HUES64 (cell line): ENCODE measurements around the gene USP15.

ENCODE experiments used
- H3K27ac ChIP-seq: 2 replicates; pipeline ENCODE4 v1.7.0; 2013; ENCODE audit warnings: low read depth, low read length, inconsistent platforms
- H3K27me3 ChIP-seq: 2 replicates; pipeline ENCODE4 v1.6.1; 2013; ENCODE audit warnings: mild to moderate bottlenecking, low read length; ENCODE audit not compliant: insufficient read depth
- H3K36me3 ChIP-seq: 2 replicates; pipeline ENCODE4 v1.6.1; 2013; ENCODE audit warnings: mild to moderate bottlenecking, low read length; ENCODE audit not compliant: insufficient read depth
- H3K4me1 ChIP-seq: 2 replicates; pipeline ENCODE4 v1.6.1; 2013; ENCODE audit warnings: mild to moderate bottlenecking, low read length, moderate library complexity; ENCODE audit not compliant: insufficient read depth
- H3K4me3 ChIP-seq: 2 replicates; pipeline ENCODE4 v1.5.1; 2013; ENCODE audit warnings: mild to moderate bottlenecking, low read length, moderate library complexity
- H3K9ac ChIP-seq: 2 replicates; pipeline ENCODE4 v1.6.1; 2013; ENCODE audit warnings: mild to moderate bottlenecking, low read depth, low read length
- H3K9me3 ChIP-seq: 2 replicates; pipeline ENCODE4 v1.6.1; 2013; ENCODE audit warnings: low read depth, low read length; ENCODE audit not compliant: insufficient read depth
- WGBS: fragments of 150-250, 120-280 bp; methylation state at CpG from one replicate; pipeline ENCODE4 v1.1.7; 2013; ENCODE audit warnings: missing lambda C conversion rate; 5-methylcytosine and 5-hydroxymethylcytosine counted together

Gene USP15

GRCh38 chr12:62269464-62270228 lies 9.4 kb downstream of the USP15 start:
- Histone ChIP-seq H3K9me3 (no peaks in the 10 kb centered on the region), H3K4me3 (no peak overlapping the region), H3K27me3 (no peaks in the 10 kb centered on the region), H3K36me3 (no peaks in the 10 kb centered on the region), H3K4me1 (no peaks in the 10 kb centered on the region), H3K27ac (no peak overlapping the region), H3K9ac (no peak overlapping the region)
- WGBS: 100% methylated on average over 2 of the region's 3 CpGs

- Histone ChIP-seq H3K36me3 (no peaks in the 10 kb centered on the region), H3K4me3 (no peak overlapping the region), H3K27me3 (no peaks in the 10 kb centered on the region), H3K4me1 (no peaks in the 10 kb centered on the region), H3K9me3 (no peaks in the 10 kb centered on the region), H3K9ac (no peak overlapping the region), H3K27ac (no peak overlapping the region)
- 100% methylated on average over 1 of the region's 1 CpG for WGBS
These were observed 10.2 kb downstream of the USP15 start for GRCh38 chr12:62270384-62270783.

GRCh38 chr12:62270872-62271271 lies 10.7 kb downstream of the USP15 start:
- Histone ChIP-seq H3K27me3 (no peaks in the 10 kb centered on the region), H3K27ac (no peak overlapping the region), H3K4me3 (no peak overlapping the region), H3K36me3 (no peaks in the 10 kb centered on the region), H3K9ac (no peak overlapping the region), H3K9me3 (no peaks in the 10 kb centered on the region), H3K4me1 (no peaks in the 10 kb centered on the region)
- 100% methylated on average over 1 of the region's 4 CpGs for WGBS

GRCh38 chr12:62272936-62273552 lies 12.8 kb downstream of the USP15 start:
- no peak overlapping the region for H3K9ac ChIP-seq
- H3K4me1 ChIP-seq: no peaks in the 10 kb centered on the region
- WGBS: 96% methylated on average over 3 of the region's 3 CpGs

GRCh38 chr12:62273724-62274380 lies 13.6 kb downstream of the USP15 start:
- H3K27me3 ChIP-seq: no peaks in the 10 kb centered on the region
- no peak overlapping the region for H3K4me3 ChIP-seq
- H3K9me3 ChIP-seq: no peaks in the 10 kb centered on the region
- no peaks in the 10 kb centered on the region for H3K4me1 ChIP-seq
- no peak overlapping the region for H3K9ac ChIP-seq
- no peak overlapping the region for H3K27ac ChIP-seq
- H3K36me3 ChIP-seq: no peaks in the 10 kb centered on the region
- 93% methylated on average over 5 of the region's 5 CpGs for WGBS

More at GRCh38 chr12:62272936-62273552, 12.8 kb downstream of the USP15 start:
- Histone ChIP-seq H3K4me3 (no peak overlapping the region), H3K27me3 (no peaks in the 10 kb centered on the region), H3K27ac (no peak overlapping the region), H3K9me3 (no peaks in the 10 kb centered on the region), H3K36me3 (no peaks in the 10 kb centered on the region)

GRCh38 chr12:62278022-62278421 lies 17.8 kb downstream of the USP15 start:
- no peaks in the 10 kb centered on the region for H3K4me1 ChIP-seq
- no peaks in the 10 kb centered on the region for H3K27me3 ChIP-seq
- WGBS: 100% methylated on average over 1 of the region's 2 CpGs
- no peak overlapping the region for H3K4me3 ChIP-seq
- H3K9me3 ChIP-seq: no peaks in the 10 kb centered on the region
- no peak overlapping the region for H3K27ac ChIP-seq
- no peaks in the 10 kb centered on the region for H3K36me3 ChIP-seq
- H3K9ac ChIP-seq: no peak overlapping the region

- no peaks in the 10 kb centered on the region for H3K9me3 ChIP-seq
- WGBS: no CpG with 5 or more reads among the region's 1 CpG
These were observed 18.9 kb downstream of the USP15 start for GRCh38 chr12:62279058-62279457.

GRCh38 chr12:62279961-62280360 lies 19.8 kb downstream of the USP15 start:
- Histone ChIP-seq H3K4me1 (no peaks in the 10 kb centered on the region), H3K27me3 (no peaks in the 10 kb centered on the region), H3K27ac (no peak overlapping the region), H3K4me3 (no peak overlapping the region), H3K9ac (no peak overlapping the region), H3K36me3 (no peaks in the 10 kb centered on the region), H3K9me3 (no peaks in the 10 kb centered on the region)

More at GRCh38 chr12:62279058-62279457, 18.9 kb downstream of the USP15 start:
- H3K36me3 ChIP-seq: no peaks in the 10 kb centered on the region
- H3K9ac ChIP-seq: no peak overlapping the region
- H3K4me1 ChIP-seq: no peaks in the 10 kb centered on the region
- no peak overlapping the region for H3K4me3 ChIP-seq
- no peaks in the 10 kb centered on the region for H3K27me3 ChIP-seq
- no peak overlapping the region for H3K27ac ChIP-seq

- H3K9ac ChIP-seq: no peak overlapping the region
- H3K9me3 ChIP-seq: no peaks in the 10 kb centered on the region
- WGBS: 83% methylated on average over 2 of the region's 2 CpGs
- no peaks in the 10 kb centered on the region for H3K27me3 ChIP-seq
- H3K36me3 ChIP-seq: no peaks in the 10 kb centered on the region
- H3K4me3 ChIP-seq: no peak overlapping the region
- no peaks in the 10 kb centered on the region for H3K4me1 ChIP-seq
- H3K27ac ChIP-seq: no peak overlapping the region
These were observed 22.0 kb downstream of the USP15 start for GRCh38 chr12:62282057-62282774.

GRCh38 chr12:62284749-62285148 lies 24.5 kb downstream of the USP15 start:
- Histone ChIP-seq H3K4me1 (no peaks in the 10 kb centered on the region), H3K9me3 (no peaks in the 10 kb centered on the region), H3K27me3 (no peaks in the 10 kb centered on the region), H3K4me3 (no peak overlapping the region), H3K36me3 (no peaks in the 10 kb centered on the region), H3K9ac (no peak overlapping the region), H3K27ac (no peak overlapping the region)

- Histone ChIP-seq H3K9me3 (no peaks in the 10 kb centered on the region), H3K36me3 (no peaks in the 10 kb centered on the region), H3K27me3 (no peaks in the 10 kb centered on the region), H3K4me3 (no peak overlapping the region), H3K27ac (no peak overlapping the region), H3K4me1 (no peaks in the 10 kb centered on the region), H3K9ac (no peak overlapping the region)
- no CpG with 5 or more reads among the region's 1 CpG for WGBS
These were observed 25.1 kb downstream of the USP15 start for GRCh38 chr12:62285284-62285683.
